ENCODE results near the gene ULBP3.

- TF ChIP-seq CTCF (conservative IDR thresholded peaks at IDR 0.05) (no peak), ZFX (IDR thresholded peaks at IDR 0.05) (no peak)
Observed at GRCh38 chr6:150030611-150031010, 38.3 kb downstream of the ULBP3 start.
